ENCODE results near the gene MEGF8. TPM values are rescaled to one million over a fixed set of nuclear protein-coding genes. Genes with fewer than 3 reads are reported as not detected.

The MEGF8 gene
- total and polyA plus RNA-seq, 2 of the 13 experiments (the other 11 are each of a cell fraction or from before 2014, with no cell fraction given): 4.0 to 8.8 TPM

DNA sequence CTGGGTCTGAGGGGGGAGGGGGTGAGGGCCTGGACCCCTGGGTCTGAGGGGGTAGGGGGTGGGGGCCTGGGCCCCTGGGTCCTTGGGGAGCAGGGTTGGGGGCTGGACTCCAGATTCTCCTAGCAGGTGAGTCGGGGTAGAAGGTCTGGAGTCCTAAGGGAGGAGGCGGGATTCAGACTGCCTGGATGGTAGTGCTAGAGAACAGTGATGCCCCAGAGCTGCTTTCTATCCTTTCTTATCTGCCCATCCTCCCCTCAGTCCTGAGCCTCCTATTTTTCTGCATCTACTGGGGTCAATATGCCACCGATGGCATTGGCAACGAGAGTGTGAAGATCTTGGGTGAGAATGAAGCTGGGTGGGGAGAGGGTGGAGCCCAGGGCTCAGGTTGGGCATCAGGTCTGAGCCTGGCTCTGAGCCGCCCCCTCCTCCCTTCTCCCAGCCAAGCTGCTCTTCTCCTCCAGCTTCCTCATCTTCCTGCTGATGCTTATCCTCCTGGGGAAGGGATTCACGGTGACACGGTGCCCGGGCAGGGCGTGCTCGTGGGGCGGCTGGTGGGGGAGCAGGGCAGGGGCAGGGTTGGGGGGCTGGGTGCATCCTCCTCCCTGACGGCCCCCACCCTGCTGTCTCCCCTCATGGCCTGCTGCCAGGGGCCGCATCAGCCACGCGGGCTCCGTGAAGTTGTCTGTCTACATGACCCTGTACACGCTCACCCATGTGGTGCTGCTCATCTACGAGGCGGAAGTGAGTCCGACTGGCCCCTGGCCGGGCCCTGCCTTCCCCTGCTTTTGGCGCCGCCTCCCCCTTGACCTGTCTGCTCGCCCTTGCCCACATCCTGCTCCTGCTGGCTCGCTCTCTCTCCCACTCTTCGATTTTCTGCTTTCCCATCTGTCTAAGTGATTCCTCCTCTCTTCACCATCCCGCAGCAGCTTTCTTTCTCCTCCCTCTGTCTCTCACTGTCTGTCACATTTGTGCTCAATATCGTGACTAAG, 8.9 kb upstream of the MEGF8 start (continued):
- no peak for TF ChIP-seq ZMAT3 (CRISPR knock-in tag; conservative IDR thresholded peaks at IDR 0.05)
- TF ChIP-seq PCBP1 (IDR thresholded peaks at IDR 0.05; ENCODE audit: borderline replicate concordance, low read depth, low read length): no peak
- no peak for TF ChIP-seq BRCA1 (CRISPR knock-in tag; IDR thresholded peaks at IDR 0.05)
- TF ChIP-seq, protein P1, sequence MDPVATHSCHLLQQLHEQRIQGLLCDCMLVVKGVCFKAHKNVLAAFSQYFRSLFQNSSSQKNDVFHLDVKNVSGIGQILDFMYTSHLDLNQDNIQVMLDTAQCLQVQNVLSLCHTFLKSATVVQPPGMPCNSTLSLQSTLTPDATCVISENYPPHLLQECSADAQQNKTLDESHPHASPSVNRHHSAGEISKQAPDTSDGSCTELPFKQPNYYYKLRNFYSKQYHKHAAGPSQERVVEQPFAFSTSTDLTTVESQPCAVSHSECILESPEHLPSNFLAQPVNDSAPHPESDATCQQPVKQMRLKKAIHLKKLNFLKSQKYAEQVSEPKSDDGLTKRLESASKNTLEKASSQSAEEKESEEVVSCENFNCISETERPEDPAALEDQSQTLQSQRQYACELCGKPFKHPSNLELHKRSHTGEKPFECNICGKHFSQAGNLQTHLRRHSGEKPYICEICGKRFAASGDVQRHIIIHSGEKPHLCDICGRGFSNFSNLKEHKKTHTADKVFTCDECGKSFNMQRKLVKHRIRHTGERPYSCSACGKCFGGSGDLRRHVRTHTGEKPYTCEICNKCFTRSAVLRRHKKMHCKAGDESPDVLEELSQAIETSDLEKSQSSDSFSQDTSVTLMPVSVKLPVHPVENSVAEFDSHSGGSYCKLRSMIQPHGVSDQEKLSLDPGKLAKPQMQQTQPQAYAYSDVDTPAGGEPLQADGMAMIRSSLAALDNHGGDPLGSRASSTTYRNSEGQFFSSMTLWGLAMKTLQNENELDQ (CRISPR knock-in tag; IDR thresholded peaks at IDR 0.05; ENCODE audit: borderline replicate concordance): no peak
- TF ChIP-seq ZNF790 (CRISPR knock-in tag; IDR thresholded peaks at IDR 0.05; ENCODE audit: borderline replicate concordance): no peak
- no peak for TF ChIP-seq TOPORS (CRISPR knock-in tag; IDR thresholded peaks at IDR 0.05)
- TF ChIP-seq ZBTB4 (CRISPR knock-in tag; IDR thresholded peaks at IDR 0.05; ENCODE audit: borderline replicate concordance): no peak
- TF ChIP-seq ARID2 (CRISPR knock-in tag; IDR thresholded peaks at IDR 0.05; ENCODE audit: borderline replicate concordance): no peak
- no peak for TF ChIP-seq NBN (conservative IDR thresholded peaks at IDR 0.05)
- no peak for TF ChIP-seq PBX2 (CRISPR knock-in tag; IDR thresholded peaks at IDR 0.05)
- TF ChIP-seq HNF4G (IDR thresholded peaks at IDR 0.05; ENCODE audit: borderline replicate concordance, low read depth, low read length): no peak
- TF ChIP-seq HNF4G (CRISPR knock-in tag; IDR thresholded peaks at IDR 0.05; ENCODE audit: borderline replicate concordance, low read depth): no peak
- TF ChIP-seq ZBTB43 (CRISPR knock-in tag; conservative IDR thresholded peaks at IDR 0.05): no peak
- TF ChIP-seq SIN3B (IDR thresholded peaks at IDR 0.05; ENCODE audit: low read length): no peak
- TF ChIP-seq PCBP2 (optimal IDR thresholded peaks at IDR 0.05; ENCODE audit: low read depth, low read length, poor library complexity, severe bottlenecking): no peak
- no peak for TF ChIP-seq NFYC (CRISPR knock-in tag; IDR thresholded peaks at IDR 0.05)
- no peak for TF ChIP-seq HOXA7 (CRISPR knock-in tag; IDR thresholded peaks at IDR 0.05)
- TF ChIP-seq, protein P2, sequence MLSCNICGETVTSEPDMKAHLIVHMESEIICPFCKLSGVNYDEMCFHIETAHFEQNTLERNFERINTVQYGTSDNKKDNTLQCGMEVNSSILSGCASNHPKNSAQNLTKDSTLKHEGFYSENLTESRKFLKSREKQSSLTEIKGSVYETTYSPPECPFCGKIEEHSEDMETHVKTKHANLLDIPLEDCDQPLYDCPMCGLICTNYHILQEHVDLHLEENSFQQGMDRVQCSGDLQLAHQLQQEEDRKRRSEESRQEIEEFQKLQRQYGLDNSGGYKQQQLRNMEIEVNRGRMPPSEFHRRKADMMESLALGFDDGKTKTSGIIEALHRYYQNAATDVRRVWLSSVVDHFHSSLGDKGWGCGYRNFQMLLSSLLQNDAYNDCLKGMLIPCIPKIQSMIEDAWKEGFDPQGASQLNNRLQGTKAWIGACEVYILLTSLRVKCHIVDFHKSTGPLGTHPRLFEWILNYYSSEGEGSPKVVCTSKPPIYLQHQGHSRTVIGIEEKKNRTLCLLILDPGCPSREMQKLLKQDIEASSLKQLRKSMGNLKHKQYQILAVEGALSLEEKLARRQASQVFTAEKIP (CRISPR knock-in tag; IDR thresholded peaks at IDR 0.05; ENCODE audit: borderline replicate concordance): no peak
- TF ChIP-seq ZNF292 (CRISPR knock-in tag; IDR thresholded peaks at IDR 0.05; ENCODE audit: borderline replicate concordance, low read depth): peak; percentile 36; the same call in 1 of the 2 replicates
